ENCODE measurements around the gene SSNA1.

SSNA1 gene

GRCh38 chr9:137175345-137175961 is 13.0 kb upstream of the SSNA1 start:
- H3K79me2 ChIP-seq (ENCODE audit: low read length), result no peaks in the 10 kb centered on the region
- H3K4me3 ChIP-seq (ENCODE audit: low read length), result peak overlapping the region; percentile 23; the same call in 1 of the 2 replicates
- no peaks in the 10 kb centered on the region for H3K9me3 ChIP-seq (ENCODE audit: insufficient read depth, low read length)
- no peaks in the 10 kb centered on the region for H3K27me3 ChIP-seq (ENCODE audit: low read depth, low read length)
- H3K36me3 ChIP-seq (replicated peaks; ENCODE audit: low read depth, low read length), result peaks cover 14% of the 10 kb centered on the region
- H3K27ac ChIP-seq (ENCODE audit: low read length), result no peak overlapping the region
- no peaks in the 10 kb centered on the region; the same call in 1 of the 2 replicates for H4K20me1 ChIP-seq (ENCODE audit: insufficient read depth, low read length)
- no peak overlapping the region for H2AFZ ChIP-seq (ENCODE audit: low read depth, low read length)
- no peak overlapping the region for H3K9ac ChIP-seq (ENCODE audit: low read length)
- peaks cover 23% of the 10 kb centered on the region for H3K4me1 ChIP-seq (ENCODE audit: low read length)
- TF ChIP-seq CTCF (IDR thresholded peaks at IDR 0.05; ENCODE audit: low read depth, low read length), result peak; percentile 58
- no peak for TF ChIP-seq EZH2phosphoT487 (IDR thresholded peaks at IDR 0.05; ENCODE audit: low read depth)
- peak overlapping the region; percentile 55 for H3K4me2 ChIP-seq (ENCODE audit: low read length)

GRCh38 chr9:137176302-137177182 is 11.9 kb upstream of the SSNA1 start:
- Histone ChIP-seq H3K27ac (ENCODE audit: low read length) (no peak overlapping the region), H3K4me2 (ENCODE audit: low read length) (no peak overlapping the region)

DNA sequence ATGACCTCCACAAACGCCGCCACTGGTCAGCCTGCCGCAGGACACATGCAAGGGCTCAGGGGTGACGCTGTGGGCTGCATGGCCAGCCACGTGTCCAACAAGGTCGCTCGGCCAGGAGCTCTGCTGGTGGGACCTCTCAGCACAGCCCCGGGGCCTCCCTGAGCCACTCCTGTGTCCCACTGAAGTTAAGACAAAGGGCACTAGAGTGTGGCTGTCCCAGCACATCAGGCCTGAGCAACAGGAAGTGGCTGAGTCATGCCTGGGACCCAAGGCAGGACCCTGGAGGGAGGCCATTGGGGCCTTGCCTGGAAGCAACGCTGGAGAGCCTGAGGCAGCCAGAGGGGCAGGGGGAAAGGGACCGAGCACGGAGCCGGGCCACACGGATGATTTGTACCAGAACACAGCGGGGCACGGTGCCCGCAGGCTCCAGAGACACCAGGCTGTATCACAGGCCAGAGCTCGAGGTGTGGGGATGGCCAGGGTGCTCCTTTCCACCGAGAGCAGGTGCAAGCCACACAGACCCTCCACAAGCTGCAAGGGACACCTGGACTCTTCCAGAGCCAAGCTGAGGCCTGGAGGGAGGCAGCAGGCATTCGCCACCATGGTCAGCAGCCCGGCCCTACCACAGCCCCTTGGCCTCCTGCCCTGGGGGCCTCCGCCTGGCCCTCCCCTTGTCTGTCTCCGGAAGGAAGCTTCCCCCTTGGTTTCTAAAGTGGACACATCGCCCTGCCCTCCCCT is 10.1 kb upstream of the SSNA1 start:
- H3K36me3 ChIP-seq (replicated peaks; ENCODE audit: low read depth, low read length), result peaks cover 33% of the 10 kb centered on the region
- no peak overlapping the region for H2AFZ ChIP-seq (ENCODE audit: low read depth, low read length)
- no peak overlapping the region for H3K27ac ChIP-seq (ENCODE audit: low read length)
- TF ChIP-seq EZH2phosphoT487 (IDR thresholded peaks at IDR 0.05; ENCODE audit: low read depth) (no peak), CTCF (IDR thresholded peaks at IDR 0.05; ENCODE audit: low read depth, low read length) (no peak)
- H3K4me3 ChIP-seq (ENCODE audit: low read length), result no peak overlapping the region
- no peaks in the 10 kb centered on the region for H3K79me2 ChIP-seq (ENCODE audit: low read length)
- no peak overlapping the region for H3K9ac ChIP-seq (ENCODE audit: low read length)
- no peaks in the 10 kb centered on the region for H3K9me3 ChIP-seq (ENCODE audit: insufficient read depth, low read length)
- H3K4me1 ChIP-seq (ENCODE audit: low read length), result peaks cover 18% of the 10 kb centered on the region
- no peak overlapping the region for H3K4me2 ChIP-seq (ENCODE audit: low read length)
- H3K27me3 ChIP-seq (ENCODE audit: low read depth, low read length), result no peaks in the 10 kb centered on the region
- no peaks in the 10 kb centered on the region; the same call in 1 of the 2 replicates for H4K20me1 ChIP-seq (ENCODE audit: insufficient read depth, low read length)

More at GRCh38 chr9:137176302-137177182, 11.9 kb upstream of the SSNA1 start:
- peak; percentile 40 for TF ChIP-seq CTCF (IDR thresholded peaks at IDR 0.05; ENCODE audit: low read depth, low read length)
- TF ChIP-seq EZH2phosphoT487 (IDR thresholded peaks at IDR 0.05; ENCODE audit: low read depth), result no peak
- Histone ChIP-seq H3K36me3 (replicated peaks; ENCODE audit: low read depth, low read length) (peaks cover 22% of the 10 kb centered on the region), H3K79me2 (ENCODE audit: low read length) (no peaks in the 10 kb centered on the region), H2AFZ (ENCODE audit: low read depth, low read length) (no peak overlapping the region), H3K4me3 (ENCODE audit: low read length) (no peak overlapping the region), H3K9ac (ENCODE audit: low read length) (no peak overlapping the region), H4K20me1 (ENCODE audit: insufficient read depth, low read length) (no peaks in the 10 kb centered on the region; the same call in 1 of the 2 replicates), H3K4me1 (ENCODE audit: low read length) (peaks cover 21% of the 10 kb centered on the region), H3K27me3 (ENCODE audit: low read depth, low read length) (no peaks in the 10 kb centered on the region), H3K9me3 (ENCODE audit: insufficient read depth, low read length) (no peaks in the 10 kb centered on the region)
